Limb (tissue), 2 donors: ENCODE data around the gene SLAIN1.

Experiments used
- DNase-seq, 2 donors: peaks; one replicate each; pipeline ENCODE4 v3.0.0-alpha.2; 2016; ENCODE audit errors: extremely low spot score in 2 of 2

SLAIN1 gene

DNA sequence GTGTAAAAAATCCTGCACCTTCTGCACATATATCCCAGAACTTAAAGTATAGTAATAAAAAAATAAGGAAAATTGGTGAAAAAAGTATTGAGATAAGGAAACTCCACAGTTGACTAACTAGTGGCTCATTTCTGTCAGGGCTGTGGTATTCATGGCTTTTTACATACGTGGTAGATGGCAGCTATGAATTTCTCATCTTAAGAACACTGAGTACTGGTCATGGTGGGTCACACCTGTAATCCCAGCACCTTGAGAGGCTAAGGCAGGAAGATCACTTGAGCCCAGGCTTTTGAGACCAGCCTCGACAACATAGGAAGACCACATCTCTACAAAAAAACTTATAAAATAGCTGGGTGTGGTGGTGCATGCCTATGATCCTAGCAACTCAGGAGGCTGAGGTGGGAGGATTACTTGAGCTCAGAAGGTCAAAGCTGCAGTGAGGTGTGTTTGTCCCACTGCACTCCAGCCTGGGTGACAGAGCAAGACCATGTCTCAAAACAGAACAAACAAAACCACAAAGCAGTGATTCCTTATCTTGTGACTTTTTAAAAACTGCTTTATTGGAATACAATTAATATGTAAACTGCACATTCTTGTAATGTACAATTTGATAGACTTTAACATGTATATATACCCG is 16.8 kb downstream of the SLAIN1 start:
- no peak for DNase-seq

DNA sequence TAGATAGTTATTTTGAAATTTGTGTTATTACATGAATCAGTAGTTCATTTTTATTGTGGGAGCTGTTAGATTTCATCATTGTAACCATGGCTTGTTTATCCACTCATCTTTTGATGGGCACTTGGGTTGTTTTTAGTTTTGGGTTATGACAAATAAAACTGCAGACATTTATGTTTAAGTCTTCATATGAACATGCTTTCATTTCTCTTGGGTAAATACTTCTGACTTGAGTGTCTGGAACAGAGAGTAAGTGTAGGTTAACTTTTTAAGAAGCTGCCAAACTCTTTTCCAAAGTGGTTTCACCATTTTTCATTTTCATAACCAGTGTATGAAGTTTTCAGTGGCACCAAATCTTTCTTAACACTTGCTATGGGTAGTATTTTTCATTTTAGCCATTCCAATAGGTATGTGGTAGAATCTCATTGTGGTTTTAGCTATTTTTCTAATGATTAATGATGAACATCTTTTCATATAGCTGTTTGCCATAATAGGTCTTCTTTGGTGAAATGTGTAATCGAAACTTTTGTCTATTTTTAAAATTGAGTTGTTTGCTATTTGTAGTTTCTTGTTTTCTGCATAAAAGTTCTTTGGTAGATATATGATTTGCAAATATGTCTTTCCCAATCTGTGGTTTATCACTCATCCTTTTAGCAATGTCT is 17.9 kb downstream of the SLAIN1 start:
- no peak for DNase-seq

DNA sequence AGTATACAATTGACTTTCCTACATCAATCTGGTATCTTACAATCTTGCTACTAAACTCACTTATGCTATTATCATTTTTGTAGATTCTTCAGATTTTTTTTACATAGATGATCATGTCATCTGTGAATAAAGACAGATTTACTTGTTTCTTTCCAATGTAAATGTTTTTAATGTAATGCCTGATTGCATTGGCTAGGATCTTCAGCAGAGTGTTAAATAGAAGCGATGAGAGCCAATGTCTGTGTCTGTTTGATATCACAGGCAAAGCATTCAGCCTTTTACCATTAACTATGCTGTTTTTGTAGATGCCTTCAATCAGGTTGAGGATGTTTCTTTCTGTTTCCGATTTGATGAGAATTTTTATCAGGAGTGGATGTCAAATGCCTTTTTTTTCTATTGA is 19.2 kb downstream of the SLAIN1 start:
- DNase-seq = no peak

DNA sequence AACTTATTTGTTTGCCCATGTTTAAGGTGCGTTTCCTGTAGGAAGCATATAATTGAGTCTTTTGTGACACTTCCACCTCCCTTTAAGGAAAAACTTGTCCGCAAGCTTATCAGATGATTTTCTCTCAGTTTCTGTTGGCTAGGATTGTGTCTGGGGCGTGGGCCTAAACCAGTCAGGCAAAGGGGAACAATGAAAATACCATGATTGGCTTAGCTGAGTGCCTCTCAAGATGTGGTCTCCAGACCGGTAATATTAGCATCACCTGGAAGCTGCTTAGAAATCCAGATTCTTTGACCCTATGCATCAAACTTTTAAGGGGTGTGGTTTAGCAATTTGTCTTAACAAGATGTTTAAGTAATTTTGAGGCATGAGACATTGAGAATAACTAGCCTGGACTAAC is 20.0 kb downstream of the SLAIN1 start:
- no peak for DNase-seq

DNA sequence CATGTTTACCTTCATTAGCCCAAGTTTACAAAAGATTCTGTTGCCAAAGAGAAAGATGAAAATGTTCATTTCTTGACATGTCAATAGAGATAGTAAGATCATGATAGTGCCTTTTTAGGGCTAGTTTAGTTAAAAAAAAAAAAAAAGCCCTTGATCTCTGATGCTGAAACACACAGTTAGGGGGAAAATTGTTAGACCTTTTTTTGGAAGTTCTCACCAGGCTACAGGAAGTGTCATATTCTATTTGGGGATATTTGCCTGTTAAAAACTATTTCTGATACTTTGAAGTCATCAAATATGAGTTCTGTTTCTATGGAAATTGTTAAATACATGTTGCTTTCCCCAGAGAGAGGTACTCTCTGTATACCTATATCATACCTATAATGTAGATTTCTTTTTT is 21.6 kb downstream of the SLAIN1 start:
- no peak for DNase-seq

DNA sequence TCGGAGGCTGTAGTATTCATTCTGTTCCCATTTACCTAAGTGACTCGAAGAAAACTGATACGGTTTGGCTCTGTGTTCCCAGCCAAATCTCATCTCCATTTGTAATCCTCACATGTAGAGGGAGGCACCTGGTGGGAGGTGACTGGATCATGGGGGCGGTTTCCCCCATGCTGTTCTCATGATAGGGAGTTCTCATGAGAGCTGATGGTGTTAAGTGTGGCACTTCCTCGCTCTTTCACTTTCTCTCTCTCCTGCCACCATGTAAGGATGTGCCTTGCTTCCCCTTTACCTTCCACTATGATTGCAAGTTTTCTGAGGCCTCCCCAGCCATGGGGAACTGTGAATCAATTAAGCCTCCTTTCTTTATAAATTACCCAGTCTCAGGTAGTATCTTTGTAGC is 23.5 kb downstream of the SLAIN1 start:
- DNase-seq = no peak

DNA sequence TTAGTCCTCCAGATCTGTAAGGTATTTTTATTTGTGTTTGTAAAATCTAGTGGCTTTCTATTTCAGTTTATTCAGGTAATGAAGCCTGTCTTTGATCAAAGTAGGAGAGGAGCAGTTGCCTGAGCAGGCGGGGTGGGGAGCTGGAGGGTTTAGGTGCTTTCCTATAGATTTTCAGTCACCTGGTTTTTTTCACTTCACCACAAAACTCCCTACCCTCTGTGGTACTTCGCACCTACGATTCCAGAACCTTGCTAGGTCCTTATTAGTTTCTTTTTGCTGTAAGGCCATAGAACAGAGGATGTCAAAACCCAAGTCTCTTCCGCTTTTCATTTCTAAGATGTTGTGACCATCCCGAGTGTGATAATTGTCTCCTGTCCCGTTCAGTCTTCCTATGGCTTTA is 26.6 kb downstream of the SLAIN1 start:
- no peak for DNase-seq

DNA sequence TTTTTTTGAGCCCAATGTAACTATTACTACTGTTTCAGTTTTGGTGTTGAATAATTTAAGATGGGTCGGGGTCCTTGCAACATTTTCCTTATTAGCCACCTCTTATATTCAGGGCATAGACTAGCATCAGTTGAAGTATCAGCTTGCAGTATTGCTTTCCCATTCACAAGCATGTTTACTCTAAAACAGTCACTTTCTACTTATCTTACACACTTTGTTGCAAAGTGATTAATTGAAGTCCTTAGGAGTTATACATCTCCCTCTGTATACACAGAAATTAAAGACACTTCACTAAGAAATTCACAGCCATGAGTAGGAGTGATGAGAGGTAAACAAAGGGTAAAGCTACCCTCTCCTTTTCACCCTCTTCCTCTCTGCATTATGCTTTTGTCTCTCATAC is 27.6 kb downstream of the SLAIN1 start:
- no peak for DNase-seq

DNA sequence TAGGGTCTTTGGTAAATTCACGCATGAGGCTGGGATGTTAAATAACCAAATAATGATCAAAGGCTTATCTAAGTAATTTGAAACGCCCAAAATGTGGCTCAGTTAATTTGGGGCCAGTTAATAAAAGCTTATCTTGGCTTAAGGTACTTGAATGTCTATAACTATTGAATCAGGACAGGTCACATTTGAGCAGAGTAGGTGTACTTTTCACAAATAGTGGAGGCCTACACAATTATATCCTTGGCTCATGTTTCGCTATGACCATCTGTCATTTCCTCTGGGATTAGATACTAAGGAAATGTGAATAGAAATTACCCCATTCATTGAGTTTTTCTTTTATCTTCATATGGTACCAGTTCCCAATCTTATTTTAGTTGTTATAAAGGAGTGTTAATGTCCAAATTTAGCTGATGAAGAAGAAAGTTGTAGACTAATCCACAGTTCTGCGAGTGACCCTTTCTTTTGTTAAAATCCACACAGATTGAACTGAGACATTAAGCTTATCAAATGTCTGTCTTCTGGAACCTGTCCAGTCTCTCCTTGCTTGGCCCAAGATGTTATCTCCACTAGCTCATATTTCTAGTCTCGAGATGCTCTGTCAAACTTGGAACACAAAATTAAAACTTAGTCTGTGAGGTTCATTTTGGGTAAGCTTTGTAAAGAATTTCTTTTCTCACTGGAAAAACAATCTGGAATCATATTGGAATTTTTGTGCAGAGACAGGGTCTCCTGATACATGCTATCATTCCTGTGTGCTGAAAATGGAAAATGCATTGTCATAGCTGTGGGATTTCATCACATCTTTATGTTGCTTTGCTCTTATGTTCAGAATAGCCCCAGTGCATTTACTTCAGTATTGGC is 31.0 kb downstream of the SLAIN1 start:
- DNase-seq = peak in 1 of 2 donors; percentile 26

DNA sequence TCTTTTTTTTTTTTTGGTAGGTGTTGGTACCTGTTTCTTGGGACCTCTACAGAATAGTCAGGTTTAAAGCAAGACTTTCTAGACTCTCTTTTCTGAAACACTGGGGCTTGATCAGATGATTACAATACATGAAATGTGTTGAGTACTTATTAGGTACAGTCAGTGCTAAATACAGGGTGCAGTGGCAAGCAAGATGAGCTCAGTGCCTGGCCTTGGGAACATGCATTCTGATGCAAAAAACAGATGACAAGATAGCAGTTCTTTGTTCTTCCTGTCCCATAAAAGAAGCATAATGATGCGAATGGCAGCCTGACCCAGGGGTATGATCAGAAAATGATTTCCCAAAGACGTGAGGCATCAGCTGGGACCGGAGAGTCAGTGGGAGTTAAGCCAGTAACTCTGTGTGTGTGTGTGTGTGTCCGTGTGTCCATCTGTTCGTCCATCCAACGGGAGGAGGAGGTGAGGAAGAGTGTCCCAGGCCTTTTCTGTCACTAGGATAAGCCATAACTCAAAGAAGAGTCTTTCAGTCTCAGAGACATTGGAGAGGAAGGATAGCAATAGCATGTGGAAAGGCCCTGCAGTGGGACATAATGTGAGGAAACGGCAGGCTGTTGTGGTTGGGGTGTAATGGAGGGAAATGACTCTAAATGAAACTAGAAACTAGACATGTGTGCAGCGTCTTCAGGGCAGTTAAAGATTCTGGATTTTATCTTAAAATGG is 32.2 kb downstream of the SLAIN1 start:
- no peak for DNase-seq

DNA sequence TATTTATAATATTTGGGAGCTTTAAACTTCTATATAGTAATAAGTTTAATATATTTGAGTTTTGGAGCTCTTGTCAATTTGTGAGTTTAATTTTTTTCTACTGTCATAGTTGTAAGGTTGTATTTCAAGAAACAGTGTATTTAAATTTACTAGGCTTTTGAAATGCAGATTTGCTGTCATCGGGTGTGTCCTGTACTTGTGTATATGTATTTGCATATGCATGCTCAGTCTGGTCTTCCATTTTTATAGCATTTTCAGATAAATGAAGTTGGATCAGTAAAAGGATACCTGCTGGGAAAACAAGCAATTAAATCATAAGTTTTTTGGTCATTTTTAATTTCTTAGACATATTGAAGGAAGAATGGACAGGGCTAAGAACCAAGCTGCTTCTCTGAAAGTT is 33.1 kb downstream of the SLAIN1 start:
- no peak for DNase-seq

DNA sequence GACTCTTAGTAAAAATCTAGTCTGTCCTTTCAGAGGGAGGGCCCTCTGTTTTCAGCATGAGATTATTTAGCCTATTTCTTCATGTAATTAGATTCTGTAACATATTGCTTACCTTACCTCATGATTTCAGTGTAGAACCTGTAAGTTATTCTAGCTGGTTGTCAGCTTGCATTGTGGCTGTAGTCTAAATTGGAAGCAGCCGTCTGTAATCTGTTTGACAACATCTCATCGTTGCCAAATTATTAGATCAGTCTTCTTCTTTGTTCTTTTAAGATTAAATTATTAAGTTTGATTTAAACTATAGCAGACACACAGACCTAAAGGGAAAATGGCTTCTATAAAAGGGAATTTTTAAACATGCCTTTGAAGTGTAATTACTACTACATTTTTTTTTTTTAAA is 34.8 kb downstream of the SLAIN1 start:
- DNase-seq = no peak

DNA sequence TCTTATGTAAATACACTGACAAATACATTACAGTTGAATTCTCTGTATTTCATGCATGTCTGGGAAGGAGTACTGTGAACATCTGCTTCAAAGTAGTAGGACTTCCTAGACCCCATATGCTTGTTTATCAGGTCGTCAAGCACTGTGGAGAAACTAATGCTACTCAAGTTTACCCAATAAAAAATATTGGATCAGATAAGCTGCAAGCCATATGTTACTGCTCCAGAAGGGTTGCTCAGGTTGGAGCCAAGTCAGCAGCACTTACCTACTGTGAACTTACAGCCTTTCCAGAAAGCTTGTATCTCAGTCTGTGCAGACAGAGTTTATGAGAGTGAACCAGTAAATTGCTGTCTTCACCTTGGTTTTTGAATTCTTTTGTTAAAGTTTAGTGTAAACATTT is 36.2 kb downstream of the SLAIN1 start:
- DNase-seq = no peak

DNA sequence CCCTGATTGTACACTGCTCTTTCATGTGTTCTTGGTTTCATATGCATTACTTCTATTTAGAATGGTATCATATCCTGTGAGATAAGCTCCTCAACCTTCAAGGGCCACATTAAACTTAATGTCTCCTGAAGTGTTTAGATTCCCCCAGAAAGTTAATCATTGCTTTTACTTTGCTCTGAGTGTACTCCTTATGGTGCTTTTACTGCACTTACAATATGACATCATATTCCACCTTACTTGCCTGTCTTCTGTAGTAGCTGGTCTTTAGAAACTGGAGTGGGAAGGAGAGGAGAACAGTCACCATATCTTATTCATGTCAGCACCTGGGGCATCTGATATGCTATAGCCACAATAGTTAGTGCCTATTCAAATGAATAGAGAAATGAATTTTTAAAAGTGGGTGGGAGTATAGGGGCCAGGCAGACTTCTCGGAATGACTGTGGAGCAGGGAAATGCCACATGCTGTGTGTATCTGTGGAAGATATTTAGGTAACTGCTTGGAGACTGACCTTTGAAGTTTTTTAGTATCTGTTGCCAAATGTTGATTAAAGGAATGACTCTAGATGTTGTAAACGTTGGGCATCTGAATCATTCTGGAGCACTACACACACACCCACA is 40.2 kb downstream of the SLAIN1 start:
- no peak for DNase-seq

DNA sequence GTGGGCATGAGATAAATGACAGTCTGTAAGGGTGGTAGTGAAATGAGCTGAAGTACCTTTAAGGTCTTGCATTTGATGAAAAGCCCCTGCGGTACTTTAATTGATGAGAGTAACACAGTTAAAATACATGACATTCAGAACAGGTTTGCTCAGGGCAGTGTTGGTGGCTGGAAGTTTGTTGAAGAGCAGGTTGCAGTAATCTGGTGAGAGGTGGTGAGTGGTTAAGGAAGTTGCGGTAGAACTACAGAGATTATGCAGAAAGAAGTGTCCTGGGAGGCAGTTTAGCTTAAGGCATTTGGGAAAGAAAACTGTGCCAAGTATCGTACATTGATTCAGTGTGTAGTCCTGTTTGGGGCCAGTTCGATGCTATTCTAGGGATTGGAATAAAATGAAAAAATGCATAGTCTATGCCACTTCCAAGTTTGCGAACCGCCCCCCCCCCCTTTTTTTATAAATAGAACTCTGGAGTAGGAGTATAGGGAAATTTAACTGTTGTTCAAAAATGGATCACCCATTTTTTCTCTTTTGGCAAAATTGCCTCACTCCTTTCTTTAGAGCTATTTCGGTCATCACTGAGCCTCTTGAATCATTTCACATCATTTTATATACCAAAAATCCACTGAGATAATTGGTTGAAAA is 42.7 kb downstream of the SLAIN1 start:
- DNase-seq = no peak

DNA sequence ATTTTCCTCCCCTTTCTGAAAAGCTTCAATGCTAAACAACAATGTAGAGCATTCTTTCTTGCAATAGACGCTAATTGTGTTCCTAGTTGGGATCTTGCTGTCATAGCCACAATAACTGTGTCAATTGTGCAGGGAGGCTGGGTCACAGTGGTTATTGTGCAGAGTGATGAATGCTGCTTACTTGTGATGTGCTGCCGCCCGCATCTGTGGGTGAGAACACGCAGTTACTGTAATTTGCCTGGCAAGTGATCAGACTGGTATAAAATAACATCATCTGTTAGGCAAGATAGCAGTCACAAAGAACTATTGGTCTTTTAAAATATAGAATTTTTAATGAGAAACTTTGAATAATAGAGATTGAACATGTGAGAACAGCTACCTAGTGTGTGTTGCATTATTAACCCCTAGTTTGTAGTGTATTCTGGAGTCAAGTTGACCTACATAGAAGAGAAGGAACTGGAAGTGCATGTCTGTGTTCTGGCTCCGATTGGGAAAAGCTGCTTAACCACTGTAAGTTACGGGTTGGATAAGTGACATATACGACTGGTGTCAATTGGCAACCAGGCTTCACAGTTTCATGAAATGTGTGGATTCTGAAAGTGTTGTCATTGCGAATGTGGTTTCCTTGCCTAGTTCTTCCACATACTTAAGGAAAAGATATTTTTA is 43.6 kb downstream of the SLAIN1 start:
- no peak for DNase-seq

DNA sequence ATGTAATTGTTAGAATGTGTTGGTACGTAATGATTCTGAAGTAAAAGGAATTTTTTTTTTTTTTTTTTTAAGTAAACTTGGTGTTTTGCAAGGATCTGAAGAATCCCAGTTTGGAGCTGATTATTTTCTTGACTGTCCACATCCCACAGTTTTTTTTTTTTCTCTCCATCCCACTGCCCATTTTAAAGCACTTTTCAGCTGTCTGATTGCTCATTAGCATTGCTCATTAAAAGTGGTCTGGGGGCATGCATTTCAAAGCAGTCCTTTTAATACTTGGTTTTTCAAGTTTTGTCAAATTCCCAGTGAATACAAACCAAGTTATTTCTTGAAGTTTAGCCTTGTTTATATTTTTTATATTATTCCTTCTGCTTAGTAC is 44.1 kb downstream of the SLAIN1 start:
- no peak for DNase-seq

DNA sequence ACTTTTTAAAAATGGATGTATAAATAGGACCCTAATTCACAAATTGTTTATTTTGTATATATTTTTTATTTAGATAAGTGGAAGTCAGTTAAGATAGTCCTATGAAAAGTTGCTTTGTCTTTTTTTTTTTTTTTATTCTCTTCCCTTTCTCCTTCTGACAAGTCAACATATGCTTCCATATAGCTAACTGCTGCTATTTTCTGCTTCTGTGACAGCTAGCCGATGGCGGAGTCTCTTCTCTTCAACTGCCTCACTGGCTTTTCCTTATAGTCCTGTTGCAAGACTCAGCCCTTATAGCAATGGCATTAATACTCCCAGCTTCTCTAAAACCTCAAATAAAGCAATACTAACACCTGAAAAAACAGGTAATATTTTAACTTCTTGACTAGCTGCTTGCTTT is 45.3 kb downstream of the SLAIN1 start:
- DNase-seq = no peak

DNA sequence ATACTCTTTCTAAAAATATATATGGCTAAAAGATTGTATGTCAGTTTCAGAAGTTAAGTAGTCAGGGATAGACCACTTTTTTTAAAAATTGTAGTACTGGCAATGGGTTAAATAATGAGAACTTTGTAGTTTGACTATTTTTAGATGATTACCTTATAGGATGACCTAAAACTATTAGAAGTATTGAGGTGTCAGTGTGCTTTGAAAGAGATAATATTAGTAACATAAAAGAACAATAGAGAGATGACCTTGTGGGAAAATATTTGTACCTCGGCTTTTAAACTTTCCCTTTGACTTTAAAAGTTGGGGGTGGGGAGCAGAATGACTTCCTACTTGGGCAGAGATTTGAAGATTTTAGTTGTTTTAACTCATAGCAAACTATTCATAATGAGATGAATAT is 48.3 kb downstream of the SLAIN1 start:
- no peak for DNase-seq

DNA sequence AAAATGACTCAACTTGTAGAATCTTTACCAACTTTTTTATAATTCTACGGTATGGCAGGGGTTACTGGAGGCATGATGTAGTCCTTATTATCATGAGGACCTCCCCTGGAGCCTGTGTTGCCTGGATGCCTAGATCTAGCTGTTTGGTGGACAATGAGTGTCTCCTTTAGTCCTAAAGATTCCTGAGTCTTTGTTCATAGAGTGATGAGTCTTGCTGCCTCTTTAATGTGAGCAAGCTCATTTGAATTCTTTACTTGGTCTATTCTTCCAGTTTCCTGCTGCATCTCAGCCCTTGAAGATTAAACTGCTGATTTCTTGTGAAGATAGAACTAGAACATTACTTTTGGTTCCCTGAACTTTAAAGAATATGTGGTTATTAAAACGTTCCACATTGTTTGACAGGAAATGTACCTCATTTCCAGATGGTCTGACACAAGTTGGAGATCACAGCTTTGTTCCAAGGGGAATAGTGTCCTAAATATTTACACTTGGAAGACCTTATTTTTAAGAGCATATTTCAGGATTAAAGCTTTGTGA is 51.9 kb downstream of the SLAIN1 start:
- no peak for DNase-seq
